ENCODE measurements around the gene CIAO2A.

Gene CIAO2A

GRCh38 chr15:64138331-64138941 lies 44.8 kb upstream of the CIAO2A start:
- Histone ChIP-seq H2AFZ (ENCODE audit: low read depth, low read length) (no peak overlapping the region), H4K20me1 (ENCODE audit: insufficient read depth, low read length) (peaks cover 5% of the 10 kb centered on the region; the same call in 1 of the 2 replicates), H3K4me2 (ENCODE audit: low read length) (no peak overlapping the region), H3K9me3 (ENCODE audit: insufficient read depth, low read length) (no peaks in the 10 kb centered on the region), H3K79me2 (ENCODE audit: low read length) (no peaks in the 10 kb centered on the region), H3K4me1 (ENCODE audit: low read length) (peaks cover 8% of the 10 kb centered on the region), H3K36me3 (replicated peaks; ENCODE audit: low read depth, low read length) (peaks cover 40% of the 10 kb centered on the region), H3K27me3 (ENCODE audit: low read depth, low read length) (no peaks in the 10 kb centered on the region), H3K4me3 (ENCODE audit: low read length) (no peak overlapping the region), H3K27ac (ENCODE audit: low read length) (no peak overlapping the region), H3K9ac (ENCODE audit: low read length) (no peak overlapping the region)
- TF ChIP-seq CTCF (IDR thresholded peaks at IDR 0.05; ENCODE audit: low read depth, low read length), result no peak
- TF ChIP-seq EZH2phosphoT487 (IDR thresholded peaks at IDR 0.05; ENCODE audit: low read depth), result no peak

- peak; percentile 18; the same call in 1 of the 2 replicates for TF ChIP-seq CTCF (IDR thresholded peaks at IDR 0.05; ENCODE audit: low read depth, low read length)
- TF ChIP-seq EZH2phosphoT487 (IDR thresholded peaks at IDR 0.05; ENCODE audit: low read depth), result no peak
- no peak overlapping the region for H2AFZ ChIP-seq (ENCODE audit: low read depth, low read length)
- no peak overlapping the region for H3K4me2 ChIP-seq (ENCODE audit: low read length)
- no peaks in the 10 kb centered on the region for H3K9me3 ChIP-seq (ENCODE audit: insufficient read depth, low read length)
- H4K20me1 ChIP-seq (ENCODE audit: insufficient read depth, low read length), result peaks cover 5% of the 10 kb centered on the region; the same call in 1 of the 2 replicates
- H3K9ac ChIP-seq (ENCODE audit: low read length), result no peak overlapping the region
- H3K4me1 ChIP-seq (ENCODE audit: low read length), result no peaks in the 10 kb centered on the region
- no peak overlapping the region for H3K4me3 ChIP-seq (ENCODE audit: low read length)
- peaks cover 47% of the 10 kb centered on the region for H3K36me3 ChIP-seq (replicated peaks; ENCODE audit: low read depth, low read length)
- H3K27me3 ChIP-seq (ENCODE audit: low read depth, low read length), result no peaks in the 10 kb centered on the region
- H3K27ac ChIP-seq (ENCODE audit: low read length), result no peak overlapping the region
- H3K79me2 ChIP-seq (ENCODE audit: low read length), result no peaks in the 10 kb centered on the region
These were observed 43.7 kb upstream of the CIAO2A start for GRCh38 chr15:64137226-64137833.

- Histone ChIP-seq H3K4me3 (ENCODE audit: low read length) (no peak overlapping the region), H2AFZ (ENCODE audit: low read depth, low read length) (no peak overlapping the region), H3K79me2 (ENCODE audit: low read length) (no peaks in the 10 kb centered on the region), H4K20me1 (ENCODE audit: insufficient read depth, low read length) (peaks cover 5% of the 10 kb centered on the region; the same call in 1 of the 2 replicates), H3K9ac (ENCODE audit: low read length) (no peak overlapping the region), H3K27ac (ENCODE audit: low read length) (no peak overlapping the region), H3K4me1 (ENCODE audit: low read length) (no peaks in the 10 kb centered on the region), H3K36me3 (replicated peaks; ENCODE audit: low read depth, low read length) (peaks cover 55% of the 10 kb centered on the region), H3K4me2 (ENCODE audit: low read length) (no peak overlapping the region), H3K27me3 (ENCODE audit: low read depth, low read length) (no peaks in the 10 kb centered on the region), H3K9me3 (ENCODE audit: insufficient read depth, low read length) (no peaks in the 10 kb centered on the region)
- TF ChIP-seq CTCF (IDR thresholded peaks at IDR 0.05; ENCODE audit: low read depth, low read length) (no peak), EZH2phosphoT487 (IDR thresholded peaks at IDR 0.05; ENCODE audit: low read depth) (no peak)
These were observed 42.7 kb upstream of the CIAO2A start for GRCh38 chr15:64136347-64136746.

- H4K20me1 ChIP-seq (ENCODE audit: insufficient read depth, low read length), result peaks cover 5% of the 10 kb centered on the region; the same call in 1 of the 2 replicates
These were observed 40.7 kb upstream of the CIAO2A start for GRCh38 chr15:64134345-64134829.

More at GRCh38 chr15:64134345-64134829, 40.7 kb upstream of the CIAO2A start:
- Histone ChIP-seq H2AFZ (ENCODE audit: low read depth, low read length) (no peak overlapping the region), H3K27ac (ENCODE audit: low read length) (no peak overlapping the region), H3K4me1 (ENCODE audit: low read length) (no peaks in the 10 kb centered on the region), H3K36me3 (replicated peaks; ENCODE audit: low read depth, low read length) (peaks cover 69% of the 10 kb centered on the region), H3K9ac (ENCODE audit: low read length) (no peak overlapping the region), H3K9me3 (ENCODE audit: insufficient read depth, low read length) (no peaks in the 10 kb centered on the region), H3K27me3 (ENCODE audit: low read depth, low read length) (no peaks in the 10 kb centered on the region), H3K4me2 (ENCODE audit: low read length) (no peak overlapping the region), H3K79me2 (ENCODE audit: low read length) (no peaks in the 10 kb centered on the region), H3K4me3 (ENCODE audit: low read length) (no peak overlapping the region)
- no peak for TF ChIP-seq CTCF (IDR thresholded peaks at IDR 0.05; ENCODE audit: low read depth, low read length)
- TF ChIP-seq EZH2phosphoT487 (IDR thresholded peaks at IDR 0.05; ENCODE audit: low read depth), result no peak
